UCSD-AML1 (cell line): ENCODE measurements around the gene ZSCAN9.

Source experiments
- DNase-seq: peaks from one replicate; lab custom pipeline; 2025; ENCODE audit not compliant: unreplicated experiment; lab: John Stamatoyannopoulos, UW

The ZSCAN9 gene

DNA sequence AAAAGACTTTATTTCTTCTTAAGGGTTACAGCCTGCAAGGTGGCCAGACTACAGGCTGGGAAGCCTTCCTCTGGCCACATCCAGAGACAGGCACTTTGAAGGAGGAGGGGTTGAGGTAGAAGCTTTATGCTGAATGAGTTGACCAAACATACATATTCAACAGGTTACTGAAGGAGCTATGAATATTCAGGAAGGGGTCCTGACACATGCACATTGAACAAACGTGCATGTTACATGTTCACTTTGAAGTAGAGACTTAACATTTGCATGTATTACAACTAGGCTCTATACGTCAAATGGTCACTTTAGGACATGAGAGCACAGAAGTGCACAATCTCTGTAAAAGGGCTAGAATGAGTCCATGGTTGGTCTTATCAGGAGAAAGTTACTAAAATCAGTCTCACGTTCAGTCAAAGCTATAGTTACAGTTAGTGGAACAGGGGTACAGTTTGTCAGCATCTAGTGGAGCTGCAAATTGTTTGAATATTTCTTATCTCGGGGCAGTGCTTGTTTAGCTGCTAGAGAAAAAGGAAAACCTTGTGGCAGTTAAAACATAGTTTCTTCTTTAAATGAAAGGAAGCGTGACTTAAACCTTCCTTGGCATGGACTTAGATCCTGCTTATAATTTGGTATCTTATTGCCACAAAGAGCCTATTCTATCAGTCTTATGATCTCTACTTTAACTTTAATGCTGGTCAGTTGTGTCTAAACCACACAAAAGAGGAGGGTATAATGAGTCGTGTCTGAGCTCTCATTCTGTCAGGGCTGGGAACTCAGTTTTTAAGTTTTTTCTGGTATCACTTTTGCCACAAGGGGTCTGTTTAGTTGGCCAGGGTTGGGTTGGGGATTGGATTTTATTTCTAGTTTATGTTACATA lies 4.6 kb upstream of the ZSCAN9 start:
- no peak for DNase-seq

DNA sequence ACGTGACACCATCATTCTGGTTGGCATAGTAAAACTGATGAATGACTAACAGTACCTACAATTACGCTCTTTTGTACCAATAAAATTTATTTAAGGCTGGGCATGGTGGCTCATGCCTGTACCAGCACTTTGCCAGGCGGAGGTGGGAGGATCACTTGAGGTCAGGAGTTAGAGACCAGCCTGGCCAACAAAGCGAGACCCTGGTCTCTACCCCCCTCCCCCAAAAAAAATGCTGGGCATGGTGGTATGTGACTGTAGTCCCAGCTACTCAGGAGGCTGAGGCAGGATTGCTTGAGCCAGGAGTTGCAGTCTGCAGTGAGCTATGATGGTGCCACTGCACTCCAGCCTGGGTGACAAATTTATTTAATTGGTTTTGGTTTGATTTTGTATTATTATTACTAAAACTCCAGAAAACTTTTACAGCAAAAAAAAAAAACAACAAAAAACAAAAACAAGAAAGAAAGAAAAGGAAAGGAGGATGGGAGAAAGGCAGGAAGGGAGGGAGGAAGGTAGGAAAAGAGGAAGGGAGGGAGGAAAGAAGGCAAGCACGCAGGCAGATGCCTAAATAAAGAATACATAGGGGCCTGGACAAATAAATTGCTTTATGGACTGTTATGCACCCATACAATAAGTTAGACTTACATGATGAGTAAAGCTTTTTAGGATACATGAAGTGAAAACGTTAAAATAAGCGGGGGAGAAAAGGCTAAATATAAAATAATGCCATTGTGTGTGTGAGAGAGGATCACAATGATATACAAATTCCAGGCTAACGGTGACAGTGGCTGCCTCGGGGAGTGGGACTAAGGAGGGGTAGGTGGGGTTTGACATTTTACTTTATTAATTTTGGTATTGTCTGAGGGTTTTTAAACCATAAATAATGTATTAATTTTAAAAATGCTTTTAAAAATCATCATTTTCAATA lies 682 bp upstream of the ZSCAN9 start:
- no peak for DNase-seq

DNA sequence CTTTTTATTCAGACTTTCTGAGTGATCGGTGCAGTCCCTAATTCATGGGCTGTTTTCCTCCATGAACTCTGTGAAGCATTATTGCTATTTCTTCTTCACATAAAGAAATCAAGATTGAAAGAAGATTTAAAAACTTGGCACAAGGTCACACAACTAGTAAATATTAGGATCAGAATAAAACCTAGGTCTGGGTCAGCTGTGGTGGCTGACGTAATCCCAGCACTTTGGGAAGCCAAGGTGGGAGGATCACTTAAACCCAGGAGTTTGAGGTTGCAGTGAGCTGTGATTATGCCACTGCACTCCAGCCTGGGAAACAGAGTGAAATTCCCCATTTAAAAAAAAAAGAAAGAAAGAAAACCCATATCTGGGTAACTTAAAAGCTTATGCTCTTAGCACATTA lies 1.4 kb downstream of the ZSCAN9 start:
- DNase-seq = no peak

DNA sequence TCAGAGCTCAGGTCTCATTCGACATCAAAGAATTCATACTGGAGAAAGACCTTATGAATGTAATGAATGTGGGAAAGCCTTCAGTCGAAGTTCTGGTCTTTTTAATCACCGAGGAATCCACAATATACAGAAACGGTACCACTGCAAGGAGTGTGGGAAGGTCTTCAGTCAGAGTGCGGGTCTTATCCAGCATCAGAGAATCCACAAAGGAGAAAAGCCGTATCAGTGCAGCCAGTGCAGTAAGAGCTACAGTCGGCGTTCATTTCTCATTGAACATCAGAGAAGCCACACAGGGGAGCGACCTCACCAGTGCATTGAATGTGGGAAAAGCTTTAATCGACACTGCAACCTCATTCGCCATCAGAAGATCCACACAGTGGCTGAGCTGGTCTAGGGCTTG lies 7.7 kb downstream of the ZSCAN9 start:
- DNase-seq = no peak

DNA sequence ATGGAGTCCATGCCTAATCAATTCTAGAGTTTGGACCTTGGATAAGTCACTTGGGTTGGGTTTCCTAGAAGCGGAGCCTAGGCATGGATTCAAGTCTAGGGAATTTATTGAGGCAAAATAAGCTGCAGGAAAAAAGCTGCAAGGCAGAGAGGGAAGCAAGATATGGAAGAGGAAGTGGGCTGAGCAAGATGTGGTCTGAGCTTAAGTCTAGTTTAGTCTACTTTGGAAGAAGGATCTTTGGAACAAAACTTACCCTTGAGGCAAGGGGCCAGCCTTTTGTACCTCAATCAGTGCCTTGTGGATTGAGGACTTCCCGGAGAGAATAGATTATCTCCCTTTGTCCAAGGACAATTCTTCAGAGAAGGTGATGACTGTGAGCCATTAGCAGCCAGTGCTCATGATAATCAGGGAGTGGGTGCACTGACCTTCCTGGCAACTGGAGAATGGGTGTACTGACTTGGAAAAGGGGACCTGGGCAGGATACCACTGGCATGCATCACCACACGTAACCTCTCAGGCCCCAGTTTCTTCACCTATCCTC lies 10.9 kb downstream of the ZSCAN9 start:
- no peak for DNase-seq

DNA sequence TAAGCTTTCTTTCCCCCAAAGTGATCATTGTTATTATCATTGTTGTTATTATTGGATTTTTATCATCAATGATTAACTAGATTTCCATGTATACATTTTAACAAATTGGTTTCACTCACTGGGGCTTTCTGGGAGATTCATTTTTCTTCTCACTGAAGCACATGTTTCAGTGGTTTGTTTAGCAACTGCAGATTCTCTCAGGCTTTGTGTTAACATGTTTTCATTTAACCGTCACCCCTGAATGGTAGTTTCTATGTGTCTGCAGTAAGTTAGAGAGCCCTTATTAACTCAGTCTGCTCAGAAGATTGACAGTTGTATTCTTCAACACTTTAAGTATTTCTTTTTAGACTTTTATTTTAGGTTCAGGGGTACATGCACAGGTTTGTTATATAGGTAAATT lies 14.6 kb downstream of the ZSCAN9 start:
- no peak for DNase-seq

DNA sequence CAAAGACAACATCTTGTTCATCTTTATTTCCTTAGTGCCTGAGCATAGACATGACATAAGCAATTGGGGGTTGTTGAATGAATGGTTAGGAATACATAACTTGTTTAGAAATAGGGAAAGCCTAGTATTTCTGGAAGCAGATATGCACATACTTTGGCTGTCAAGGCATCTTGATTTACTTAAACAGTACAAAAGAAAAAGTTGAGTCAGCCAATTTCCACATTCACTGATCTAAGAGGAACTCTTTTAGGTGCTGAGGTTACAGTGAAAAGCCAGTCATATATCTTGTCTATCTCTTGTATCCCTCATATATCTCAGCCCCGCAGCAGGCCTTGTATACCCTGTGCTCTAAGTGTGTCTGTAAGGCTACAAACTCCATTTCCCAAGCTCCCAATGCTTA lies 15.4 kb downstream of the ZSCAN9 start:
- no peak for DNase-seq

DNA sequence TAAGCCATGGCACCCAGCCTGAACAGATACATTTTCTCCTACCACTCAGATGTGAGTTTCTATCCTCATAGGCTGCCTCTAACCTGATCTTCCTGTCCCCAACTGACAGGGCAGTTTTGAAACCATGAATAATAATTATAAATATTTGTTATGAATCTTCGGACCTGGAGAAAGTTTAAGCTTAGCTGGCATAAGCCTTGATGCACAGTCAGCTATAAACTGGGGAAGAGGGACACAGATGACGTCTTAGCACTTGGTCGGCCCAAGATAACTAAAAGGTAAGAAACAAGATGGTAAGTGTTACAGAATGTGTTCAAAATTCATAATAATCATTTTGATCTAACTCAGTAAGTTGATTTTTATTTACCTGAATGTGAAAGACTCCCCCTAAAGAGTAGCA lies 18.9 kb downstream of the ZSCAN9 start:
- DNase-seq = no peak

DNA sequence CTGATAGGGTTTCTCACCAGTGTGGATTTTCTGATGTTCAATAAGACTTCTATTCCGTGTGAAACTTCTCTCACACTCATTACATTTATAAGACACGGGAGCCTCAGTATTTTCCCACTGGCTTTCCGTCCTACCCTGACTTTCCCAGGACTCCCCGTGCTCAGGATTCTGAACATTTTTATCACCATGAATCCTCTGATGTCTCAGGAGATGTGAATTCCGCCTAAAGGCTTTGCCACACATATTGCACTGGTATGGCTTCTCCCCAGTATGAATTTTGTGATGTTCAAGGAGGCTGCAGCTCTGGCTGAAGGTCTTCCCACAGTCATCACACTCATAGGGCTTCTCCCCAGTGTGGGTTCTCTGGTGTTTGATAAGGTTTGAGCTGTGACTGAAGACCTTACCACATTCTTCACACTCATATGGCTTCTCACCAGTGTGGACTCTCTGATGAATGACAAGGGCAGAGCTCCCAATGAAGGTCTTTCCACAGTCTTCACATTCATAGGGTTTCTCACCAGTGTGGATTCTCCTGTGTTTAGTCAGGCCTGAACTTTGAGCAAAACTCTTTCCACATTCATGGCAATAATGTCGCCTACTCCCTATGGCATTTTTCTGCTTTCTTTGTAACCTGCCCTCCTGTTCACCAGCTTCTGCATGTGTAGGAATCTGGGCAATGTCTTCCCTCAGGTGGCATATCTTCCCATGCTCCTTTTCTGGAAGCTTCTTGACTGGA lies 20.3 kb downstream of the ZSCAN9 start:
- DNase-seq = no peak

DNA sequence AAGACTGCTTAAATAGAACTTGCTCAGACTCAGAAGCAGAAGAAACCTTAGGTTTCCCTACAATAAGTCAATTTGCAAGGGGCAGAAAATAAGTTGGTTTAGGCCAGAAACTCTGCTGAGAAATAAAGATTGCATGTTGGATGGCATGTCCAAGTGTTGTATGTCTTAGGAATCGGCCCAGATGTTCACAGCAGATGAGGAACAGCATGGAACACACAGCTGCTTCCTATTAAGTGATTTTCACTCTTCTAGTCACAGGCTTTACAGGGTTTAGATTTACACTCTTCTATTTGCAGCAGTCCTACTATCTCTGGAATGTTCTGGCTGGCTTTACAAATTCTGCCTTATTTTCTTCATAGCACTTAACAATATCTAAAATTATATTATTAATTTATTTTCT lies 23.8 kb downstream of the ZSCAN9 start:
- no peak for DNase-seq

DNA sequence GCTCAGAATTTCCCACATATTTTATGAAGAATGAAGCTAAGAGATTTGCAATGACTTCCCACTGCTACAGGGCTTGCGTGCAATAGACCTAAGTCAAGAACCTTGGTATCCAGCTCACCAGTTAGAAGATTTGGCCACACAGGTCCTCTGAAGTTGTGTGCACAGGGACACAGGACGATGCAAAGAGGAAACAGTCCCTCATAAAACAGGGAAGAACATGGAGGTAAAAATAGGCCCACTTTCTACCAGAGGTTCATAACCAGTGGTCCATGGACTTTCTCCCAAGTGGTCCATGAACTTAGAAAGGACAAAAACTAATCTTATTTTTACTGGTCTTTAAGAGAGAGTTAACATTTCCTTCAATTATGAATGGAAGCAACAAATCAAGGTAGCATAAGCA lies 25.7 kb downstream of the ZSCAN9 start:
- no peak for DNase-seq

DNA sequence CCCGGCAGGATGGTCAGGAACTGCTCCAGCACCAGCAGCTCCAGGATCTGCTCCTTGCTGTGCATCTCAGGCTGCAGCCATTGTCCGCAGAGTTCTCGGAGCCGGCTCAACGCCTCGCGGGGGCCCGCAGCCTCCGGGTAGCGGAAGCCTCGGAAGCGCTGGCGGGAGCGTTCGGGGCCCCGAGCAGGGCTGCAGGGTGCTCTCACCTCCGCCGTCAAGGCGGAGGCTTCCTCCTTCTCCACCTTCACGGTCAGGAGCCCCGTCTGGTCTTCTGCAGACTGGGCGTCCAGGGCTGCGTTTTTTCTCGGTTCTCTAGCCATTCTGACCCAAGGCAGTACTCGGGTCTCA lies 26.6 kb downstream of the ZSCAN9 start:
- DNase-seq = peak; percentile 61

DNA sequence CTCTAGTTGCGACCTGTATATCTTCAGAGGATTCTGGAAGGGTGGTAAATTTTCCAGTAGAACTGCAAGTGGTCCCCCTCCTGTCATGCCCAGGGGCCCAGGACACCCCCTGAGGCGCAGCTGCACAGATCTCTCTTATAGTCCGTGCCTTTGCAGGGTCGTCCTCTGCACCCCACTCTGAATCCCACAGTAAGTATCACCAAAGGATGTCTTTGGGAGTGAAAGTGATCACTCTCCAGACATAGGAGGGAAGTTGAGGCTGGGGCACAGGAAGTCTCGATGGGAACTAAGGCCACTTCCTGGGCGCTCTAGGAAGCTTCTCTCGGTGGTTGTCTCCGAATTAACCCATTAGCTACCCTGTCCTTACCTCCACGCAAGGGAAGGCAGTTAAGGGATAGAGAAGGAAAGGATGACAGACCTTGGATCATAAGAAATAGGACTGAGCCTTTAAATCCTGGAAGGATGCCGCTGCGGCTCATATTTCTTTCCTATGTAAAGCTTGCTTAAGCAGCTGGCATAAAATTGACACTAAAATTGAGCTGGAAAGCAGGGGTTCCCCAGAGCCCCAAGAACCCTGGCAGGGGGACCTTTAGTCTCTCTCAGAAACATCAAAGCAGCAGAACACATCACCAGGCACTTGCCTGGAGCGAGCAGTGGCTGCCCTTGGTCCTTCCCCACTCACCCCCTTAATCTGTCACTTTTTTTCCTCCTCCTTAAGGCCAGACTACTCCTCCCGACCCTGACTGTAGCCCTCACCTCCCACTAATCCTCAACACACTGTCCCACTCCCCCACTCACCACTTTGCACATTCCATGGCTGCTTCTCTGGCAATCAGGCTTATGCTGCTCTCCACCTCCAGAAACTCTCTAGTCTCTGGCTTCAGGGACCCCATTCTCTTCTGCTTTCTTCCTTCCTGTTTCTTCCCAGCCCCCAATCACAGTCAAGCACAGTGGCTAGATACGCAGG lies 27.2 kb downstream of the ZSCAN9 start, which contains the start of gene ZKSCAN4:
Gene ZKSCAN4 (minus strand): TSS at position 261 of the 967 bp plus-strand sequence. CDS start 289 bp downstream, outside the sequence.
- DNase-seq = peak; percentile 76

DNA sequence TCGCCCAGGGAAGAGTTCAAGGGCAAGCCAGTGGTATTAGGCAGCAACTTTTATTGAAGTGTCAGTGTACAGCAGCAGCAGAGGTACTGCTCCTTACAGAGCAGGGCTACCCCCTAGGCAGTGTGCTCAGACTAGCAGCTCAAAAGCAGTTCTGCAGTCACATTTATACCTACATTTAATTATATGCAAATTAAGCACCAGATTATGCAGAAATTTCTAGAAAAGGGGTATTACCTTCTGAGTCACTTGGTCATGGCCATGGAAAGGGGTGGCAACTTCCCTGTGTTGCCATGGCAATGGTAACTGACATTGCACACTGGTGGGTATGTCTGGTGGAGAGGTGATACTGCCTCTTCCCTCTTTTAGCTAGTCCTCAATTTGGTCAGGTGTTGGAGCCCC lies 29.0 kb downstream of the ZSCAN9 start:
- DNase-seq = no peak

DNA sequence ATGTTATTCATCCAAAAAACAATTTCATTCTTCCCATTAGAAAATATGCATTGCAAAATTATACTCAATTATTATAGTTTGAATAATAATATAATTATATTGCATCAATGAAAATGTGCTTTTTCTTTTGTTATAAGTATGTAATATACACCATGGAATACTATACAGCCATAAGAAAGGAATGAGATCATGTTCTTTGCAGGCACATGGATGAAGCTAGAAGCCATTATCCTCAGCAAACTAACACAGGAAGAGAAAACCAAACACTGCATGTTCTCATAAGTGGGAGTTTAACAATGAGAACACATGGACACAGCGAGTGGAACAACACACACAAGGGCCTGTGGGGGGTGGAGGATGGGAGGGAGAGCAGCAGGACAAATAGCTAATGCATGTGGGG lies 32.0 kb downstream of the ZSCAN9 start:
- no peak for DNase-seq

DNA sequence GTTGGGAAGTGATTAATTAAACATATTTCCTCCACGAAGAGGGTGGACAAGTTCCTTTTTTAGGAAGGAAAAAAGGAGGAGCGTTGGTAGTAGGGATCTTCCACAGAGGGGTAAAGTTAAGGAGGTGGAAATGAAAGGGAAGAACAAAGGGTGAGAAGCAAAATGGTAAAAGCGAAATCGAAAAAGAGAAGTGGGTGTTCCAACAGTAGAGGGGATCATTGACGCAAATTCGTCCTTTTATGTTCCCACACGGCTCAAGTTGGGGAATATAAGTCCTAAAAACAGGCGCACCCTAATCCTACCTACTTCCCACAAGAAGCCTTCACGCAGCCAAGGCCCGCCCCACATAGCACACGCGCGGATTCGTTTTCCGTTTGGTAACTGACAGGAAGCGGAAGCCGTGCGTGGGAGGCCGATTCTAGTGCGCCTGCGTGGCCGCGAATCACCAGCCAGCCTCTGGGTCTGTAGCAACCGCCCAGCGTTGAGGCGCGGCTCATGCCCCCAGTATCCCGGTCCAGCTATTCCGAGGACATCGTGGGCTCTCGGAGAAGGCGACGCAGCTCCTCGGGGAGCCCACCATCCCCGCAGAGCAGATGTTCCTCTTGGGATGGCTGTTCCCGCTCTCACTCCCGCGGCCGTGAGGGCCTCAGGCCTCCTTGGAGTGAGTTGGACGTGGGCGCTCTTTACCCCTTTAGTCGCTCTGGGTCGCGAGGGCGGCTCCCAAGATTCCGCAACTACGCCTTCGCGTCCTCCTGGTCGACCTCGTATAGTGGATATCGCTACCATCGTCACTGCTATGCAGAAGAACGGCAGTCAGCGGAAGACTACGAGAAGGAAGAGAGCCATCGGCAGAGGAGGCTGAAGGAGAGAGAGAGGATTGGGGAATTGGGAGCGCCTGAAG lies 34.1 kb downstream of the ZSCAN9 start, which contains the start of gene NKAPL:
Gene NKAPL (plus strand): TSS at position 421 of the 901 bp plus-strand sequence. CDS start 75 bp downstream, at position 496.
- DNase-seq = no peak

DNA sequence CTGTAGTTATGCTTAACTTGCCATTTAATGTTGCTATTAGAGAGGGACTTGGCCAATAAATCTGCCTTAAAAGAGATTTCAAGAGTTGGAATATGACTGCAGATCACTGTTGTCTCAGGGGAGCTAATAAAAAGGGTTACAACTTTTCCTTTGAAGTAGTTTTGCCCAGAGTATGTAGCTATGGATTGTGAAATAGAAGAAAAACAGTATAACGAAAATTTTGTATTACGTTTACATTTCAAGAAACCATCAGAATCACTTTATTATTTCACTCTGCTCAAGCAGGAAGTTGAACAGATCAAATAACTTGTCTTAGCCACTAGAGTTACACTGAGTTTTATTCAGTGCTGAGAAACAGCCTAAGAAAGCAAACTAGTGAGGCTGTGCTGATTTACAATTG lies 38.8 kb downstream of the ZSCAN9 start:
- no peak for DNase-seq

DNA sequence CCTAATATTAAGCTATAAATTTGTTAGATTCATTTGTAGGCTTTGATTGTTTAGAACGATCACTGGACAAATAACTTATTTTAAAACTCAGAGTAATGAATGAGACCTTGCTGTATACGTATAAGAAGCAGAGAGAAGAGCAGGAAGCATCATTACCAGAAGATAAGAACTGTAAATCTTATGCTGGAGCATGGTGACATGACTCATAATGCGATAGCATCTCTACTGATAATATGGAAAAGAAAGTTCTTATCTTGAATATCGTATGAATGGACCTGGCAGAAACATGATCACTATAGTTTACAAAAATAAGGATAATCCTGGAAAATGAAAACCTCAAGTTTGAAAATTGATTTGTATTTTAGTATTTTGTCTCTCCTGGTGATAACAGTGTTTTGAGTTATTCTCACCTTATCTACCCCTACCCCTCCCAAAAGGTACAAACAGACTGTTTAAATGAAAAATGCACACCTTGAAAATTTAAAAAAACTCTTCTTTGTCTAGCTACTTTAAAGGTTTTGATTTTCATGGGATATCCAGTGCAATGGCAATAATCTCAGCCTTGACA lies 39.8 kb downstream of the ZSCAN9 start:
- DNase-seq = no peak
